ENCODE results near the gene CYP1A2.

Gene CYP1A2

DNA sequence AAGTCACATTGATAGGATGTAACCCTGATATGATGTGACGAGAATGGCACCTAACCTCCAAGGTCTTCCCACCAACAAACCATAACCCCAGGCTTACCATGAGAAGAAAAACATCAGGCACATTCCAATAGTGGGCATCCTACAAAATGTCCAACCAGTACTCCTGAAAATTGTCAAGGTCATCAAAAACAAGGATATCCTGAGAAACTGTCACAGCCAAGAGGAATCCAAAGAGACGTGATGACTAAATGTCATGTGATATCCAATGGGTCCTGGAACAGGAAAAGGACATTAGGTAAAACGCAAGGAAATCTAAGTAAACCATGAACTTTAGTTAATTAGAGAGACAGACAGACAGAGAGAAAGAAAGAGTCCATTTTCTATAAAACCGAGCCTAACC, 2.3 kb upstream of the CYP1A2 start:
- no peak for DNase-seq

DNA sequence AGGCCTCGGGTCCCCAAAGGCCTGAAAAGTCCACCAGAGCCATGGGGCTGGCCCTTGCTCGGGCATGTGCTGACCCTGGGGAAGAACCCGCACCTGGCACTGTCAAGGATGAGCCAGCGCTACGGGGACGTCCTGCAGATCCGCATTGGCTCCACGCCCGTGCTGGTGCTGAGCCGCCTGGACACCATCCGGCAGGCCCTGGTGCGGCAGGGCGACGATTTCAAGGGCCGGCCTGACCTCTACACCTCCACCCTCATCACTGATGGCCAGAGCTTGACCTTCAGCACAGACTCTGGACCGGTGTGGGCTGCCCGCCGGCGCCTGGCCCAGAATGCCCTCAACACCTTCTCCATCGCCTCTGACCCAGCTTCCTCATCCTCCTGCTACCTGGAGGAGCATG, 1.2 kb downstream of the CYP1A2 start:
- DNase-seq = no peak

GRCh38 chr15:74750751-74751150, 2.1 kb downstream of the CYP1A2 start:
- DNase-seq = no peak

- DNase-seq = no peak
These were observed 3.4 kb downstream of the CYP1A2 start for GRCh38 chr15:74752011-74752410.

DNA sequence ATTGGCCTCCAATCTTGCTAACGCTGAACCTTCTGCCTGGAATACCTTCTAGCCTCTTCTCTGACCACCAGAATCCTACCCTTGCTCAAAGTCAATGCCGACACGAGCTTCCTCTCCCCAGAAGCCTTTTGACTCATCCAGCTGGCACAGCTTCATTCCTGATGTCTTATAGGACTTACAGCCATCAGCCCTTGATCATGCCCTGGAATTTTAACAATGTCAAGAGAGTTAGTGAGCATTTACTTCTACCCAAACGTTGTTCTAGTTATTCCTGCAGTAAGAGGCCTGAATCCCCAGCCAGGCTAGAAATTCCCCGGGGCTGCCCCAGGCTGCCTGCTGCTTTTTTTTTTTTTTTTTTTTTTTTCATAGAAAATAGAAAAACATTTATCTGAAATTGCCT, 3.9 kb downstream of the CYP1A2 start:
- no peak for DNase-seq

DNA sequence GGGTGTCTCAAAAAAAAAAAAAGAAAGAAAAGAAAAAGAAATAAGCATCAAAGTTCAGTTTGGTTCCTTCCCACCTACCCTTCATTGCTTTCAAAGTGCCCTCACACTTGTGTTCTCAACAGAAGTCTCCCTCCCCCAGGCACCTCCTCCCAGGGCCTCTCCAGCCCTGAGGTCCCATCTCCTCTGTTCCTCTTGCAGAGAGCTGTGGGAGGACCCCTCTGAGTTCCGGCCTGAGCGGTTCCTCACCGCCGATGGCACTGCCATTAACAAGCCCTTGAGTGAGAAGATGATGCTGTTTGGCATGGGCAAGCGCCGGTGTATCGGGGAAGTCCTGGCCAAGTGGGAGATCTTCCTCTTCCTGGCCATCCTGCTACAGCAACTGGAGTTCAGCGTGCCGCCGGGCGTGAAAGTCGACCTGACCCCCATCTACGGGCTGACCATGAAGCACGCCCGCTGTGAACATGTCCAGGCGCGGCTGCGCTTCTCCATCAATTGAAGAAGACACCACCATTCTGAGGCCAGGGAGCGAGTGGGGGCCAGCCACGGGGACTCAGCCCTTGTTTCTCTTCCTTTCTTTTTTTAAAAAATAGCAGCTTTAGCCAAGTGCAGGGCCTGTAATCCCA, 6.1 kb downstream of the CYP1A2 start:
- DNase-seq = no peak

DNA sequence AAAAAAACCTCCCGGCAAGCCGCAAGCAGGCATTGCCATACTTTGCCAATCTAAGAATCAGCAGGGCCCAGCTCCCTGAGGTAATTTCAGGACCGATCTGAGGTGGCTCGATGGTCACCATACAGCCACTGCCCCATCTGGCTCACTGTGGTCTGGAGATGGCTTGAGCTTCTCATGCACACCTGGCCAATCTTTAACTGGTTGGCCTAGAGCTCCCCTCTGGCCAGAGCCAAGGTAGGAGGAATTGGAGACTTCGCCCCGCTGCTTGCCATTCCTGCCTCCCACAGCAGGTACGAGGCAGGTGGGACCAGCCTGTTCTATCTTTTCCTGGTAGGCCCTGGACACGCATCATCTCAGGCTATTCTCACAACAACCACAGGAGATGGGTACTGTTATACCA, 10.1 kb downstream of the CYP1A2 start:
- no peak for DNase-seq

DNA sequence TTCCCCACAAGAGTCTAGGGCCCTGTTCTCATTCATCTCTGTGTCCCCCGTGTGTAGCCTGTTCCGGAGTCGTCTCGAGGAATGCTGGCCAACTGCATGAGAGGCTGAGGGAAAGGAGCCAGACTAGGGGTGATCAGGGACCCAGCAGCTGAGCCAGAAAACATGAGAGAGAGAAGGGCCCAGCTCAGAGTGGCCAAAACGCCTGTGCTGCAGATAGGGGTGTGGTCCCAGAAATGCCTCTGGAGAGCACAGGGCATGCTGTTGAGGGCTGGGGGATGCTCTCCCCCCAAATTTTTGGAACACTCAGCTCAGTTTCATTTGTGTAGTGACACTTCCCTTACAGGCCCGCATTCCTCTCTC, 14.1 kb downstream of the CYP1A2 start:
- no peak for DNase-seq

GRCh38 chr15:74763416-74763815, 14.8 kb downstream of the CYP1A2 start:
- no peak for DNase-seq

DNA sequence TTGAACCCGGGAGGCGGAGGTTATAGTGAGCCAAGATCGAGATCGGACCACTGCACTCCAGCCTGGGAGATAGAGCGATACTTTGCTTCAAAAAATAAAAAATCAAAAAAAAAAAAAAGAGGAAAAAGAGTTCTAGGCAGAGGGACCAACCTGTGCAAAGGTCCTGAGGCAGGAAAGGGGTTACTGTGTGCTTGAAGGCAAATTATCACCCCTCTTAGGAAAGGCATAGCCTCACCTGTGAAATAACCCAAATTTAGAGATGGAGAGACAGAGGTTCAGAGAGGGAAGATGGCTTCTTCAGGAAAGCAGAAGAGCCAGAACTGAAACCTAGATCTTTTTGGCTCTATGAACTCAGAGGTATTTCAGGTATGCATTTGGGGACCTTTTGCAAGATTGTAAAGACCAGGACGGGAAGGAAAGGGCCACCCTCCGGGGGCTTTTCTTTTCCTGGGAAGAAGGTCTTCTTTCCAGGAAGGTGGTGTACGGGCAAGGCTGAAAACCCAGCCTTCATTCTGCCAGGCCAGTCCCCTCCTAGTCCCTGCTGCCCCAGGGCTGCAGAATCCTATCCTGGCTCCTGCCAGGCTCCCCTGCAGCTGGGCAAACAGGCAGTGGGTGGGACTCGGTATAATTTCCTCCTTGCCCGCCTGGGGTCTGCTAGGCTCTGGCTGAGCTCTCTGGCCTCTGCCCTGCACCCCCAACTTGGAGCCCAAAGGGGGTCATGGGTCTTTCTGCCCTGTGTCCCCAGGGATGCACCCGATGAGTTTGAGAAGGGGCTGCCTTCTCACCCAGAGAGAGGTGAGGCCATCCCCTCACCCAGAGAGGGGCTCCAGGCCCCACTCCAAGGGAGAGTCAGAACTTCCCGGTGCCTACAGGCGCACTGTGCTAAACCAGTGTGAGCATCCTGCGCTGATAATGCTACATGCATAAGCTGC, 18.8 kb downstream of the CYP1A2 start:
- DNase-seq = no peak

DNA sequence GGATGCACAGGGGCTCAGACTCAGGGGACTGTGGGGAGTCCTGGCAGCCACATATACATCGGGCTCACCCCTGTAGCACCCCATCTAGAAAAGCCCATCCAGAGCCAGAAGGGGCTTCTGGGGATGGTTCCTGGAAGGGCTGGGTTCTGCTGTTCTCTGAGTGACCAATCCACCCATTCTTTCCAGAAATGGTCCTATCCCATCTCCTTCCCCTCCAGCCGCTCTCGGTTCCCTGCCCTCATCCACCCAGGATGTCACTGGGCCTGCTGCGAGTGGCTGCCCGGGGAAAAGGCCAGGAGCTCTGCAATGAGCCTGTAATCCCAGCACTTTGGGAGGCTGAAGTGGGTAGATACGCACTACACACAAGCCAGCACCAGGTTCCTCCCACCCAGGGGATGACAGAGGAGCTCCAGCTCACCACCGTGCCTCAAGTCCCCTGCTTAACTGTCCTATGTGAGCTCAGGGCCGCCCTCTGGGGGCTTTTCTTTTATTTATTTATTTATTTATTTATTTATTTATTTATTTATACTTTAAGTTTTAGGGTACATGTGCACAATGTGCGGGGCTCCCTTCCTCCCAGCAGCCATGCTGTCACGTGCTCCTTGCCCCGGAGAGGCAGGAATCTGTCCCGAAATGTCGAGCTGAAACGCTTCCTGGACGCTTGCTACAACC, 19.6 kb downstream of the CYP1A2 start:
- DNase-seq = no peak

- DNase-seq = peak; percentile 39
These were observed 20.2 kb downstream of the CYP1A2 start for GRCh38 chr15:74768771-74769342.

DNA sequence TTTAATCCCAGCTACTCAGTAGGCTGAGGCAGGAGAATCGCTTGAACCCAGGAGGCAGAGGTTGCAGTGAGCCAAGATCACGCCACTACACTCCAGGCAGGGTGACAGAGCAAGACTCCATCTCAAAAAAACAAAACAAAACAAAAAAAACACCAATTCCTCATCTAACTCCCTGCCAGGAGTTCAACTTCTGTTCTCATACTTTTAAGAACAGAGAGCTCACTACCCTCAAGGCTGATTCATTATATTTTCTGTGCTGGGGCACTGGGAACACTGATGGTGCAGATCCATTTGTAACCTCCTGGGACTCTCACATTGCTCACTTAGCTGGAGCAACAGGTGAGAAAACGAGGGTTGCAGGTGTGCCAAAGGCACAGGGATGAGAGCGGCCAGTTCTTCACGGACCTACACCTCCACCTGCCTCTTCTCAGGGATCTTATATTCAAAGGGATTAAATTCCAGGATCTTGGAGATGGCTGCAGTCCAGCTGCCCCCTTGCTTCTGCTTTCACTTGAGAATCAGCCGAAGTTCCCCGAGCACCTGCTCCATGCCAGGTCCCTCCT, 20.9 kb downstream of the CYP1A2 start:
- DNase-seq = no peak

- DNase-seq = no peak
These were observed 21.7 kb downstream of the CYP1A2 start for GRCh38 chr15:74770211-74770903.

- DNase-seq = no peak
These were observed 24.7 kb downstream of the CYP1A2 start for GRCh38 chr15:74773329-74773728.

DNA sequence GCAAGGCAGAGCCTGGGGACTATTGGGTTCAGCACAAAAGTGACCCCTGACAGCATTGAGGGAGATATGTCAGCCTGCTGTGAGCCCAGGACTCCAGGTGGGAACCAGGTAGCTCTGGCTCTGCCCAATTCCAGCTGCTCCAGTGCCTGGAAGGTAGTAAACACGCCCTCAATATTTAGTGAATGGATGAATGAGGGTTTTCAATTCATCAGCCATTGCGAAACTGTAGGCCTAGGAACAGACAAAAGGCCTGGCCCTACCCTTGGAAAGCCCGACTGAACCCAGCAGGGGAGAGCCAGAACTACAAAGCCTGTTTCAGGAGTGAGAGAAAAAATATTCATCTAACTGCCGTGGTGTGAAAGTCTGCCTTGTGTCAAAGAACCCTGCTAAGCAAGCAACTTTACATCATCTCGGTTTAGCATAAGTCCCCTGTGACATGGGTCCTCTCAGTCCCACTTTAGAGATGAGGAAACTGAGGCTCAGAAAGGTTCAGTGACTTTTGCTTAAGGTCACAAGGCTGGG, 25.1 kb downstream of the CYP1A2 start:
- DNase-seq = no peak

GRCh38 chr15:74775132-74775562, 26.5 kb downstream of the CYP1A2 start:
- no peak for DNase-seq

- DNase-seq = no peak
These were observed 27.2 kb downstream of the CYP1A2 start for GRCh38 chr15:74775894-74776293.

DNA sequence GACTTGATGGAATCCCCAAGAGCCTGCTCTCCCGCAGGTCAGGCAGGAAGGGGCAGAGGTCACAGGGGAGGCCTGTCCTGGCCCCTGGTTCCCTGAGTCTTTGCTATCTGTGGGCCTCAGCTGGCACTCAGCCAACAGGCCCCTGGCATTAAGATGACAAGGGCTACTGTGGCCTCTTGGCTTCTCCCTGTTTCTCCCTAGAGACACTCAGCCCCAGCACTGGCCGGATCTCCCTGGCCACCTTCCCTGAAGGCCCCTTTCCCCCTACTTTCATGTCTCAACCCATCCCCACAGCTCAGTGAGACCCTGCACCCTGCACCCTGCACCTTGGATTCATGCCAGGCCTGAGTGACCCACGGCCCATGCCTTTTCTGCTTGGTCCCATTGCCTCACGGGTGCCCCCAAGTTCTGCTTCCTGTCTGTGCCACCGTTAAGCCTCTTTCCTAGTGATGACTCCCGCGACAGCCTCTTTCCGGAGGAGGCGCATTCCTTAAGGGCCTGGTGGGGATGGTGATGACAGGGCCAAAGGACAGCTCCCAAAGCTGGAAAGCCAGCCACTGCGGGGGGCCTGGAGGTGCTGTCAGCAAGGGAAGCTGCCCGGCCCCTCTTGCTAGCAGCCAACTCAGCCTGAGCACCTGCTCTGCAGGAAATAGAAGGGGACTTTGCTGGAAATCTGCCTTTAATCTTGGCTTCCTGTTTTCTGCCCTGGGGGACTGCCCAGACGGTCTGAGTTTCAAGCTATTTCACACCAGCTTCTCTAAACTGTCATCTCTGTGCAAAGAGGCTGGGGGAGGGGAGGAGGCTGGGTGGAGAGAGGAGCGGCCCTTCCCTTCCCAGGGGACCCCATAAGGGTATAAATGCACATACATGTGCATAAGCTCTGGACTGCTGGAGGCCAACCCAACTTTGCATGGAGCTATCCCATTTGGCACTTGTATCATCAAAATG, 28.4 kb downstream of the CYP1A2 start:
- peak; percentile 56 for DNase-seq

DNA sequence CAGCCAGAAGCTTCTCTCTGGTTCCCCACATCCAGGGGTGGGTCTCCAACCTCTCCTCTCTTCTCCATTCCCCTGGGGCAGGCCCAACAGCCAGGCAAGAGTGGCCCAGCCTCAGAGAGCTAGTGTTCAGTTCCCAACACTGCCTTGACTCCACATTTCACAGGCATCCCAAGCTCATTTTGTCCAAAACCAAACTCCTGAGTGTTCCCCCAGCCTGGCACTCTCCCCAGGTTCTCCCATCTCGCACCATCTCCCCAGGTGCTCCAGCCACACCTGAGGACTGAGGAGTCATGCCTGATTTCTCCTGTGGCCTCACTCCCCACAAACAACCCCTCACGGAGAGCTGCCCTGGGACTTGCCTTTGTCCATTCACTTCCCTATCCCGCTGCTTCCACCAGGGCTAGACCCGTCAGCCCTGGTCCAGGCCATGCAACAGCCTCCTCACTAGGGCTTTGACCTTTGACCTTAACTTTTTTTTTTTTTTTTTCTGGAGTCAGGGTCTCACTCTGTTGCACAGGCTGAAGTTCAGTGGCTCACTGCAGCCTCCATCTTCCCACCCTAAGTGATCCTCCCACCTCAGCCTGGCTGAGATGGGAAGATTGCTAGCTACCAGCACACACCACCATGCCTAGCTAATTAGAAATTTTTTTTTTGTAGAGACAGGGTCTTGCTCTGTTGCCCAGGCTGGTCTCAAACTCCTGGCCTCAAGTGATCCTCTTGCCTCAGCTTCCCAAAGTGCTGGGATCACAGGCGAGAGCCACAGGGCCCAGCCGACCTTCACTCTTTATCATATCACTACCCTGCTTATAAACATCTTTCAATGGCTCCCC, 29.3 kb downstream of the CYP1A2 start:
- no peak for DNase-seq

Data from NK-92 treated with Interleukin-12 subunit alpha and Interleukin-12 subunit beta, amount 100 ng/mL, for 24 hours (cell line).